ENCODE results near the gene SNU13. TPM values are rescaled to one million over a fixed set of nuclear protein-coding genes. Genes with fewer than 3 reads are reported as not detected.

SNU13 gene
- total RNA-seq, 1 donor from 2014 or later = 143 TPM

- H3K27ac ChIP-seq = no peak overlapping the region
- no peaks in the 10 kb centered on the region for H3K4me1 Mint-ChIP-seq
- H3K36me3 ChIP-seq = peaks cover 25% of the 10 kb centered on the region
Measured at GRCh38 chr22:41659941-41660340, 28.7 kb downstream of the SNU13 start.

GRCh38 chr22:41658869-41659268, 29.8 kb downstream of the SNU13 start:
- H3K9ac ChIP-seq = no peak overlapping the region
- no peak for DNase-seq (ENCODE audit: low spot score)
- no peaks in the 10 kb centered on the region for H4K20me1 ChIP-seq (ENCODE audit: low read depth)
- no peak for TF ChIP-seq EZH2phosphoT487 (IDR thresholded peaks at IDR 0.05)
- TF ChIP-seq, protein P1, sequence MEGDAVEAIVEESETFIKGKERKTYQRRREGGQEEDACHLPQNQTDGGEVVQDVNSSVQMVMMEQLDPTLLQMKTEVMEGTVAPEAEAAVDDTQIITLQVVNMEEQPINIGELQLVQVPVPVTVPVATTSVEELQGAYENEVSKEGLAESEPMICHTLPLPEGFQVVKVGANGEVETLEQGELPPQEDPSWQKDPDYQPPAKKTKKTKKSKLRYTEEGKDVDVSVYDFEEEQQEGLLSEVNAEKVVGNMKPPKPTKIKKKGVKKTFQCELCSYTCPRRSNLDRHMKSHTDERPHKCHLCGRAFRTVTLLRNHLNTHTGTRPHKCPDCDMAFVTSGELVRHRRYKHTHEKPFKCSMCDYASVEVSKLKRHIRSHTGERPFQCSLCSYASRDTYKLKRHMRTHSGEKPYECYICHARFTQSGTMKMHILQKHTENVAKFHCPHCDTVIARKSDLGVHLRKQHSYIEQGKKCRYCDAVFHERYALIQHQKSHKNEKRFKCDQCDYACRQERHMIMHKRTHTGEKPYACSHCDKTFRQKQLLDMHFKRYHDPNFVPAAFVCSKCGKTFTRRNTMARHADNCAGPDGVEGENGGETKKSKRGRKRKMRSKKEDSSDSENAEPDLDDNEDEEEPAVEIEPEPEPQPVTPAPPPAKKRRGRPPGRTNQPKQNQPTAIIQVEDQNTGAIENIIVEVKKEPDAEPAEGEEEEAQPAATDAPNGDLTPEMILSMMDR (IDR thresholded peaks at IDR 0.05) = no peak
- no peak for TF ChIP-seq EZH2 (IDR thresholded peaks at IDR 0.05)
- H3K4me1 Mint-ChIP-seq = no peaks in the 10 kb centered on the region
- H3K4me2 ChIP-seq = no peak overlapping the region
- H3F3A ChIP-seq (ENCODE audit: low read depth) = peaks cover 45% of the 10 kb centered on the region
- H3K27ac ChIP-seq = no peak overlapping the region
- no peak overlapping the region for H3K4me3 Mint-ChIP-seq
- H3K9me3 ChIP-seq (ENCODE audit: low read depth) = no peaks in the 10 kb centered on the region
- no peaks in the 10 kb centered on the region for H3K4me1 ChIP-seq
- H3K27ac Mint-ChIP-seq = no peak overlapping the region
- peaks cover 33% of the 10 kb centered on the region for H3K36me3 ChIP-seq
- no peaks in the 10 kb centered on the region for H3K9me3 Mint-ChIP-seq
- no peaks in the 10 kb centered on the region for H3K79me2 ChIP-seq (ENCODE audit: low read depth)
- H2AFZ ChIP-seq (replicated peaks) = no peak overlapping the region
- peaks cover 34% of the 10 kb centered on the region for H3K36me3 Mint-ChIP-seq
- H3K27me3 ChIP-seq = no peaks in the 10 kb centered on the region
- no peaks in the 10 kb centered on the region for H3K27me3 Mint-ChIP-seq (ENCODE audit: insufficient read depth, low read depth)
- H3K4me3 ChIP-seq = no peak overlapping the region

More at GRCh38 chr22:41659941-41660340, 28.7 kb downstream of the SNU13 start:
- Histone ChIP-seq H3F3A (ENCODE audit: low read depth) (peaks cover 56% of the 10 kb centered on the region), H3K27me3 (no peaks in the 10 kb centered on the region), H4K20me1 (ENCODE audit: low read depth) (no peaks in the 10 kb centered on the region), H2AFZ (replicated peaks) (no peak overlapping the region), H3K9ac (no peak overlapping the region), H3K4me1 (no peaks in the 10 kb centered on the region), H3K4me2 (no peak overlapping the region), H3K79me2 (ENCODE audit: low read depth) (no peaks in the 10 kb centered on the region), H3K4me3 (no peak overlapping the region), H3K9me3 (ENCODE audit: low read depth) (no peaks in the 10 kb centered on the region)
- DNase-seq (ENCODE audit: low spot score) = no peak
- H3K9me3 Mint-ChIP-seq = no peaks in the 10 kb centered on the region
- H3K4me3 Mint-ChIP-seq = no peak overlapping the region
- H3K36me3 Mint-ChIP-seq = peaks cover 29% of the 10 kb centered on the region
- no peak overlapping the region for H3K27ac Mint-ChIP-seq
- peaks cover 2% of the 10 kb centered on the region for H3K27me3 Mint-ChIP-seq (ENCODE audit: insufficient read depth, low read depth)
- TF ChIP-seq EZH2phosphoT487 (IDR thresholded peaks at IDR 0.05) (no peak), EZH2 (IDR thresholded peaks at IDR 0.05) (no peak)
- TF ChIP-seq, protein P1 (IDR thresholded peaks at IDR 0.05) = no peak

- DNase-seq (ENCODE audit: low spot score) = no peak
- no peaks in the 10 kb centered on the region for H3K27me3 ChIP-seq
- peaks cover 33% of the 10 kb centered on the region for H3K36me3 ChIP-seq
- H3F3A ChIP-seq (ENCODE audit: low read depth) = peaks cover 36% of the 10 kb centered on the region
- no peak overlapping the region for H3K4me2 ChIP-seq
- H4K20me1 ChIP-seq (ENCODE audit: low read depth) = no peaks in the 10 kb centered on the region
- no peak overlapping the region for H3K4me3 ChIP-seq
- H3K79me2 ChIP-seq (ENCODE audit: low read depth) = no peaks in the 10 kb centered on the region
- Mint-ChIP-seq H3K9me3 (no peaks in the 10 kb centered on the region), H3K27ac (no peak overlapping the region), H3K4me3 (no peak overlapping the region), H3K4me1 (no peaks in the 10 kb centered on the region), H3K27me3 (ENCODE audit: insufficient read depth, low read depth) (peaks cover 2% of the 10 kb centered on the region), H3K36me3 (peaks cover 35% of the 10 kb centered on the region)
- H3K27ac ChIP-seq = no peak overlapping the region
- H3K4me1 ChIP-seq = no peaks in the 10 kb centered on the region
- no peak overlapping the region for H3K9ac ChIP-seq
- no peak overlapping the region for H2AFZ ChIP-seq (replicated peaks)
- TF ChIP-seq EZH2phosphoT487 (IDR thresholded peaks at IDR 0.05) (no peak), EZH2 (IDR thresholded peaks at IDR 0.05) (no peak)
- TF ChIP-seq, protein P1 (IDR thresholded peaks at IDR 0.05) = no peak
- H3K9me3 ChIP-seq (ENCODE audit: low read depth) = no peaks in the 10 kb centered on the region
Measured at GRCh38 chr22:41657709-41658108, 31.0 kb downstream of the SNU13 start.

Measured in neural progenitor cell (in vitro differentiated cells).